ENCODE measurements around the gene GPC6. TPM values are rescaled to one million over a fixed set of nuclear protein-coding genes. Genes with fewer than 3 reads are reported as not detected.

GPC6 gene
- total RNA-seq, 1 donor from 2014 or later = 0.96 TPM

DNA sequence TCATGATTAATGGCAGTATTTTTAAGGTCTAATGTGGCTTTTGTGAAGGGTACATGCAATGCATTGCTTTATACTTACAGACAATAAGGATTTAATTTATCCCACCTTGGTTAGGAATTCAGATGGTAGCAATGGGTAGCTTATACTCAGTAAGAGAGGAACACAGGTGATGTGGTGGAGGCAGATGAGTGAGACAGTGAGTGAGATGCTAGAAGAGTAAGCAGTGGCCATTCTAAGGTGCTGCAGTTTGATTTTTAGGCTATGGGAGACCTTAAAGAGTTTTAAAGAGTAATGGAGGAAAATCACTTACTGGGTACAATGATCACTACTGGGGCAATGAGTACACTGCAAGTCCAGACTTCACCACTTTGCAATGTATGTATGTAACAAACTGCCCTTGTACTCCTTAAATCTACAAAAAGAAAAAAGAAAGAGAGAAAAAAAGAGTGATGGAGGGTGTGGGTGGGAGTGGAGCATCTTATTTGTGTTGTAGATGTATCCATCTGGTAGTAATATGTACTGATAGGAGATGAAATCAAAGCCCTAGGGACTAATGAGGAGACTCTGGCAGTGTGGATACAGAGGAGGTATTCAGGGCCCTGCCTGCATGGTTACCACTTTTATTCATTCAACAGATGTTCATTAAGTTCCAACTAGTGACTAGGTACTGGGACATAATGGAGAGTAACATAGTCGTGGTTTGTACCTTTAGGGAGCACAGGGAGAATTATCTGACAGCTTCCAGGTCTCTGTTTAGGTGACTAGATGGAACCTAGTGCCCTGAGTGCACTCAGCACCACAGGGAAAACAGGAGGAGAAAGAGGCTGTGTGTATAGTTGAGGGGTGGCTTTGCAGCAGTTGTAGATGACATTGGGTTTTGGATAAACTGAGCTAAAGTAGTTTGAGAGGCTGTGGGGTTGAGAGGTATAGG is 99.0 kb downstream of the GPC6 start:
- no peak for ATAC-seq

DNA sequence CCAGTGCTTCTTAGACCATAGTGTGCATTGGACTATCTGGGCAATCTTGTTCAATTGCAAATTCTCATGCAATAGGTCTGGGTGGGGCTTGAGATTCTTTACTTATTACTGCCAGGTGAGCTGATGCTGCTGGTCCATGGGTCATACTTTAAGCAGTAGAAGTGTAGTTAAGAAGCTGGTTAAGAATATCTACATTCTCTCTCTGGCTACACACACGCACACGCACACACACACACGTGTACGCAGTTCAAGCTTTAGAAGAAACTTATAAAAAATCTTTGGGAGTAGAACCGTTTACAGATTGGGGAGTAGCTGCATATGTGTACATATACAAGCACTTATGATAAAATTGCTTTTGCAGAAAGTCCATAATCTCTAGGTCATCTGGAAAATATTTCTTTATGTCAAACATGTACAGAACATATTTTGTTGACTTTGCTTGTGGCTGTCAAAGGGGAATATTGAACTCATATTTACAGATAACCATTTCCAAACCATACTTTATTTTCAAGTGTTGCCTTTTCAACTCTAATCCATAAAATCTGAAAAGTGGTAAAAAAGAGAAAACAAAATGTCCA is 99.7 kb downstream of the GPC6 start:
- ATAC-seq = no peak

GRCh38 chr13:93328943-93329342 is 102.3 kb downstream of the GPC6 start:
- ATAC-seq = no peak

DNA sequence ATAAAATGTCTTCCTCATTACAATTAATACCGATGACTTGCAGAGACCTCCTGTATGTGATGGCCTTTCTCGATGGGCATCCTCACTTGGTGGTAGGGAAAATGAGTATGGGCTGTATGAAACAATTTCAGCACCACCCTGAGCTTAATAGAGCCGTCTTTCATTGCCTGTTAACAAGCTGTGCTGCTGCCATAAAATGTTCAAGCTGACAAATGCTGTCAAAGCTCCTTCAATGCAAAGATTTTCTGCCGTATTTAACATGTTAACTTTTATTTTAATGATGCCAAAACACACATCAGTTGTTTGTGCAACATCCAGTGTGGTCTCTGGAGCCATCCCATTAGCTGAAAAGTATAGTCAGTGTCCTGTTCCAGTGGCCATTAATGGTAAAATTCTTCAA is 110.1 kb downstream of the GPC6 start:
- no peak for ATAC-seq

- no peak for ATAC-seq
Measured at GRCh38 chr13:93338030-93338429, 111.4 kb downstream of the GPC6 start.

DNA sequence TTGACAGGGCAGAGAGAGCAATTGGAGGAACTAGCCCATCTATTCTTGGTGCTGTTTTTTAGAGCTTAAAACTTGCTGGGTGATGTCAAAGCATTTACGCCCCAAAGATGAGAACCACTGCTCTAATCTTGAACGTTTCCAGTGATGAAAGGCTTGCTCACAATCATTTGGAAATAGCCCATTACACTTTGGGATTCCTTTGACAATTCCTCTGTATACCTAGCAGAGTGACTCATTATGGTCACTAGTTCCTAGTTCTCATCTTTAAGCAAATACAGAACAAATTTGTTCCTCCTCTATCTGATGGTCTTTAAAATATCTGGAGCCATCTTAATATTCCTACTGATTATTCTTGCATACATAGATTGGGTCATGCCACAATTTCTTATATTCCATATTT is 112.3 kb downstream of the GPC6 start:
- no peak for ATAC-seq

DNA sequence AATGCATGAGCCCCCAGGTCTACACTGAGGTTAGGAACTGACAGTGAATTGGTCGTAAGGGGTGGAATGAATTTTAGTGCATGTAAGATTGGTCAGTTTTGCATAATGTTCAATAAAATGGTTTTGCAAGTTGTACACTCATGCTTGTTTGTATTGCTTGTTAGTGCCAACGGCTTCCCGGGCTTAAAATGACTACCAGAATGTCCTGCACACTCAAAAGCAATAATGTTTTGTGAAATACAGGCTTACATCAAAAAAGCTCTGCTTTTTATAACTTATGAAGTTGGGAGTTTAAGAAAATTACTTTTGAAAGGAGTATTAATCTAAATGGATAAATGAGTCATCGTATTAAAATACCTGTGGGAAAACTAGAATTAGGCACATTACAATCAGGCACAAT is 112.9 kb downstream of the GPC6 start:
- no peak for ATAC-seq

GRCh38 chr13:93341517-93341916 is 114.9 kb downstream of the GPC6 start:
- ATAC-seq = no peak

DNA sequence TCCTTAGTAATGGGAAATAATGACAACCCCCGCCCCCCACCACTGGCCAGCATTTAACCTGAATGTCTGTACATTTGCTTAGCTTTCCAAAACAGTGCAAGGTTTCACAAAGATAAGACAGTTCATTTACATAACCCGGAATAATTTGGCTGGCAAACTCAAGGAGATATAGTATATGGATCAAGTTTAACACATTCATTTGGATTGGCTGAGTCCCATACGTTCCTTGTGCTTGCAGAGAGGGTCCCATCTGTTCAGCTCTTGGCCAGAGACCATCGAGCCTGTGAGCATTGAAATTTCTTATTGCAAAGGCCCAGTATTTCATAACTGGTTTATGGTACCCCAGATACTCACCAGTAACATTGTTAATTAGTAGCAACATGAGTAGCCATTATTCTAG is 116.5 kb downstream of the GPC6 start:
- ATAC-seq = no peak

- no peak for ATAC-seq
Measured at GRCh38 chr13:93344048-93344705, 117.6 kb downstream of the GPC6 start.

- ATAC-seq = no peak
Measured at GRCh38 chr13:93345024-93345423, 118.4 kb downstream of the GPC6 start.

- ATAC-seq = no peak
Measured at GRCh38 chr13:93345770-93346169, 119.2 kb downstream of the GPC6 start.

DNA sequence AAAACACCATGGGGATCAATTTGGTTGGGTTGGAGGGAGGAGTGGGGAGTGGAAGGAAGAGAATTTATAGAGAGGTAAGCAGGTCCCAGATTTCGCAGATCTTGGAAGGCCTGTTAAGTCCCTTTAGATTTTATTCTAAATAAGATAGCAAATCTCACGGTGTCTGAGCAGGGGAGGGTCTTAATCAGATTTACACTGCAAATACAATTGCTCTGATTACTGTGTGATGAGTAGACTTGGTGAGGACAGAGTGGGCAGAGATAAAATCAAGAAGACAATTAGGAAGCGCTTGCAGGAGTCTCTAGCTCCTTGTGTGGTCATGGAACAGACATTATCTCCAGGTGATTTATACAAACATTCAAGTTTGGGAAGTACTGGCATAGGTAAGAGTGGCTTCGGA is 126.0 kb downstream of the GPC6 start:
- no peak for ATAC-seq

DNA sequence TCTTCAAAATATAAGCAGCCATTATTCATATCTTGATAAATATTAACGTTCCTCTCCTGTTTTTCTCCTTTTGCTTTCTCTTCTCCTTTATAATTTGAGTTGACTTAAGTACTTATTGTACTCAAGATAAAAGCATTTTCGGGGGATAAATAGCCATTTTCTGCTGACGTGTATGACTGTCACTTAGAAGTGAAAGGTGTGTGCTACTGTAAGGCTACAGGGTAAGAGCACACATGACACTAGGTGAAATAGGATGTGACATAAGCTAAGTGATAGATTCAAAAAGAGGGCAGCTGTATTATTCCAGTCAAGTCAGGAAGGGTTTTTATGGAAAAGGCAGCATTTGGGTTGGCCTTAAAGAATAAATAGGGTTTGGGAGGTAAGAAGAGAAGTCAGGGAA is 128.5 kb downstream of the GPC6 start:
- ATAC-seq = no peak

- ATAC-seq = no peak
Measured at GRCh38 chr13:93356469-93356868, 129.9 kb downstream of the GPC6 start.

DNA sequence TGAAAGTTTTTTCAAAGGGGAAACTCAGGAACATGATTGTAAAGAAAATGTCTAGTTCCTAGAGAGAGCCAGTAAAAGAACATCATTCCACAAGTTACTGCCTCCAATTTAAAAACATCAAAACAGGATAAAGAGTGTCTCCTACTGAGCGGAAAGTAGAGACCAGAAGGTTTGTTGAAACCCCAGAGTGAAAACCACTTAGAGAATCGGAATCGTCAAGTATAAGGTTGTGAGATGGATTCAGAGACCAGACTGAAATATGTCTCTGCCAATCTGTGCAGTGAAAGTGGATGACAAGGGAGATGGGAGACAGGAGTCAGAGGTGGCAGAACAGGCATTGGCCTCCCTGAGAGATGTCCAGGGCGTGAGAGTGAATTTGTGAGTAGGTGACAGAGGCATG is 133.4 kb downstream of the GPC6 start:
- ATAC-seq = no peak

GRCh38 chr13:93361703-93362102 is 135.1 kb downstream of the GPC6 start:
- ATAC-seq = no peak

- ATAC-seq = no peak
Measured at GRCh38 chr13:93364166-93364565, 137.6 kb downstream of the GPC6 start.

DNA sequence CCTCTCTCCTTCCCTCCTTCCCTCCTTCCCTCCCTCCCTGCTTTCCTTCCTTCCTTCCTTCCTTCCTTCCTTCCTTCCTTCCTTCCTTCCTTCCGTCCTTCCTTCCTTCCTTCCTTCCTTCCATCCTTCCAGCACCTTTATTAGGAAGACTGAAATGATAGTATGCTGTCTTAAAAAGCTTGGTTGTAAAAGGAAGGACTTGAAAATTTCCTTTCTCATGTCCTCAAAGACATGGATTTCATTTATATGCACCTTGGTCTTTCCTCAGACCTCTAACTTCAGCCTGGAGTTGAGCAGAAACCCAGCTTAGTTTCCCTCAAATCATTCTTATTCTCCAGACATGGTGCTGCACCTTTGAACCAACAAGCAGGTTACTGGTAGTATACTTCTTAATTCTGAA is 141.7 kb downstream of the GPC6 start:
- no peak for ATAC-seq

- no peak for ATAC-seq
Measured at GRCh38 chr13:93368718-93369117, 142.1 kb downstream of the GPC6 start.

GRCh38 chr13:93372856-93373255 is 146.2 kb downstream of the GPC6 start:
- no peak for ATAC-seq

DNA sequence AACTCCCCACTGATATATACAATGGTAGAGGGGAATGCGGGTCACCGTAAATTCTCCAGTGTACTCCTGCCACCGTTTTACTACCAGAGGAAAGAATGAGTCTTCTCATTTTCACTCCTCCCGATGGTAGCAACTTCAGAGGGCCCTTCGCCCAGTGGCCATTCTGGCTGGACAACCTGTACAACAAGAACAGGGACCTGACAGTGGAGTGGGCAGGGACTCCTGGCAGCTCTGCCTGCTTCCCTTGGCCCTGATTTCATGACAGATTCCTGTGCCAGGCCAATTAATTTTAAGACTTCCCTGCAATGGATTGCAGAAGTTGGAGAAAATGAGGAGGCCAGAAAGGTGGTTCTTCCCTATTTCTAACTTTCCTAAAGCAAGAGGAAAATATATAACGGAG is 148.9 kb downstream of the GPC6 start:
- ATAC-seq = no peak

DNA sequence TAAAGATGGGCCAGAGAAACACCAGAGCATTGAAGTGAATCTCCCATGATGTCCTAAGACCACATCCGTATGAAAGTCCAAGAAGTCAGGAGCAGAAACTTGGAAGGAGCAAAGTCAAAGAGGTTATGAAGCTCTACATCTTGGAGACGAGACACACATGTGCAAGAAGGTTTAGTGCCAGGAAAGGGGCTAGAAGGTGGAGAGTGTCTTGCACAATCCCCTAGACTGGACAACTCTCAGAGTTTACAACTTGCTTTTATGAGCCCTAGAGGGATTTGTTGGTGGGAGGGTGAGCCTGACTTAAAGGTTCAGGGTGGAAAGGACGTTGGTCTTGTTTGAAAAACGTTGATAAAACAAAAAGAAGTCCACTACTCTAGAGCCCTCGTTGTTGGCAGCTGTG is 150.6 kb downstream of the GPC6 start:
- ATAC-seq = no peak

DNA sequence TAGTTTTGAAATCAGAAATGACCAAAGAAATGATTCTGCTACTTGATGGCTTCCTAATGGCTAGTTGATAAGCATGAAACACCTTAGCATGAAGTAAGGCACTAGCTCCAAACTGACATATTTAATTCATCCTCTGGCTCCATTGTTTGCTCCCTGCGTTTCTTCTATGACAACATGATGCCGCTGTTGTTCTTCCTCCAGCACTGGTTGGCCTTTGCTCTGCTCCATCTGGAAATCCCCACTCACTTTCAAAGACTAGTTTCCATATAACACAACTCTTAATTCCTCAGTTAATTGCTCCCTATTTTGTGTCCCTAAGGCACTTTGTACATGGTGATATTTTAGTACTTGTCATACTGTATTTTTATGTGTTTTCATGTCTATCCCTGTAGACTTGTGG is 151.6 kb downstream of the GPC6 start:
- no peak for ATAC-seq

Measured in esophagus mucosa (tissue), 1 donor.